HepG2 (cell line): ENCODE data around the gene GRPEL2. TPM values are rescaled to one million over a fixed set of nuclear protein-coding genes. Genes with fewer than 3 reads are reported as not detected.

ENCODE experiments used
- ATAC-seq: fragments of 200-7000 bp; cut with Tn5 transposase; 3 replicates; pipeline ENCODE4 v1.9.1; 2020; ENCODE audit warnings: mild to moderate bottlenecking, moderate library complexity
- BruUV-seq: library from RNA; stranded (reverse); fragments of 400-500 nt; replicated peaks from 2 replicates; lab custom pipeline; 2021; lab: Mats Ljungman, UMichigan
- CTCF ChIA-PET: fragments of 300-600 bp; formaldehyde crosslinking; extraction: SDS; loops from one replicate; lab custom pipeline; 2021; ENCODE audit warnings: low total read pairs, inconsistent platforms, low intra/inter-chr PET ratio; lab: Yijun Ruan, JAX
- POLR2A ChIA-PET: fragments of 350-600 bp; sonication (Branson Sonifier 250); formaldehyde crosslinking; loops from one replicate; lab custom pipeline; 2020; ENCODE audit warnings: antibody characterized with exemption, inconsistent platforms; lab: Yijun Ruan, JAX
- DNase-seq: peaks from one replicate; pipeline ENCODE4 v3.0.0-alpha.2; 2015; ENCODE audit warnings: low spot score
- FAIRE-seq: peaks from 3 replicates; lab custom pipeline; 2011; peaks lifted over from hg19 to GRCh38; lab: Jason Lieb, UNC
- H2AFZ ChIP-seq: one replicate; pipeline ENCODE4 v1.6.1; 2011; ENCODE audit warnings: low read length, inconsistent platforms
- H3K27ac ChIP-seq: fragments of 300-600 bp; 3 replicates; pipeline ENCODE4 v1.8.0; 2011; ENCODE audit warnings: mixed run types, mild to moderate bottlenecking, mixed read lengths, low read length, inconsistent platforms; ENCODE audit not compliant: insufficient read depth; ENCODE audit errors: extremely low read length
- H3K27me3 ChIP-seq, 2 experiments: fragments of 200-600 bp in 1 of 2; 2 replicates in 1 of 2; 3 replicates in 1 of 2; pipeline versions ENCODE4 v1.6.0 to v1.8.0; 2011; ENCODE audit warnings: low read length in 2 of 2, mild to moderate bottlenecking in 2 of 2, moderate library complexity in 2 of 2, inconsistent platforms in 1 of 2; ENCODE audit not compliant: insufficient read depth in 2 of 2, control insufficient read depth in 1 of 2
- H3K36me3 ChIP-seq, 2 experiments: fragments of 200-600 bp in 1 of 2; replicated peaks in 1 of 2; 2 replicates in 1 of 2; 3 replicates in 1 of 2; pipeline versions ENCODE4 v1.5.1 to v1.8.0; 2011; ENCODE audit warnings: low read length in 2 of 2, inconsistent platforms in 1 of 2; ENCODE audit not compliant: insufficient read depth in 2 of 2, control insufficient read depth in 1 of 2
- H3K4me1 ChIP-seq: 2 replicates; pipeline ENCODE4 v1.5.1; 2012; ENCODE audit warnings: low read length, inconsistent platforms; ENCODE audit not compliant: insufficient read depth
- H3K4me2 ChIP-seq: 2 replicates; pipeline ENCODE4 v1.6.0; 2011; ENCODE audit warnings: low read depth, low read length, inconsistent platforms
- H3K4me3 ChIP-seq, 3 experiments: fragments of 200-600 bp in 1 of 3; sonication (generic), shearing (Covaris generic) in 1 of 3; replicated peaks in 1 of 3; 2 replicates each; pipeline ENCODE4 v1.5.1; 2011 to 2016; ENCODE audit warnings: low read length in 3 of 3, inconsistent platforms in 2 of 3, low read depth in 2 of 3, mild to moderate bottlenecking in 2 of 3, control low read depth in 1 of 3, mixed read lengths in 1 of 3; ENCODE audit not compliant: insufficient read depth in 1 of 3
- H3K79me2 ChIP-seq: one replicate; pipeline ENCODE4 v1.6.1; 2011; ENCODE audit warnings: low read length, inconsistent platforms; ENCODE audit not compliant: insufficient read depth
- H3K9ac ChIP-seq: 2 replicates; pipeline ENCODE4 v1.6.0; 2011; ENCODE audit warnings: mild to moderate bottlenecking, low read depth, low read length, inconsistent platforms; ENCODE audit not compliant: insufficient read depth
- H3K9me3 ChIP-seq: 2 replicates; pipeline ENCODE4 v1.5.1; 2012; ENCODE audit warnings: mild to moderate bottlenecking, low read length
- H4K20me1 ChIP-seq: 2 replicates; pipeline ENCODE4 v1.6.0; 2011; ENCODE audit warnings: inconsistent platforms, mild to moderate bottlenecking, low read length, moderate library complexity; ENCODE audit not compliant: insufficient read depth
- HNF4A ChIP-seq: sonication (generic); formaldehyde crosslinking; IDR thresholded peaks from 2 replicates; pipeline ENCODE4 v1.4.0; 2020; ENCODE audit warnings: missing genetic modification reagents
- HNRNPK ChIP-seq: fragments of 200-400 bp; formaldehyde crosslinking; IDR thresholded peaks from 2 replicates; pipeline ENCODE4 v1.6.1; 2018; ENCODE audit warnings: low read length, low read depth, moderate library complexity, mild to moderate bottlenecking; ENCODE audit not compliant: poor library complexity, severe bottlenecking
- KAT8 ChIP-seq: IDR thresholded peaks from 2 replicates; pipeline ENCODE4 v1.6.1; 2016; ENCODE audit warnings: missing genetic modification reagents, missing compliant biosample characterization
- KMT2A ChIP-seq: sonication (generic); formaldehyde crosslinking; IDR thresholded peaks from 2 replicates; pipeline ENCODE4 v1.4.0; 2020; ENCODE audit warnings: missing genetic modification reagents
- SMYD3 ChIP-seq: sonication (generic); formaldehyde crosslinking; IDR thresholded peaks from 2 replicates; pipeline ENCODE4 v1.8.1; 2023; ENCODE audit warnings: mild to moderate bottlenecking, missing genetic modification reagents
- ZBED4 ChIP-seq: sonication (generic); formaldehyde crosslinking; IDR thresholded peaks from 2 replicates; pipeline ENCODE4 v1.4.0; 2020; ENCODE audit warnings: missing genetic modification reagents, borderline replicate concordance
- ZBTB33 ChIP-seq: sonication (generic); formaldehyde crosslinking; IDR thresholded peaks from 2 replicates; pipeline ENCODE4 v1.4.0; 2020; ENCODE audit warnings: missing genetic modification reagents
- ZNF660 ChIP-seq: sonication (generic); formaldehyde crosslinking; IDR thresholded peaks from 2 replicates; pipeline ENCODE4 v1.5.1; 2020; ENCODE audit warnings: mild to moderate bottlenecking, low read depth, missing genetic modification reagents, borderline replicate concordance
- ZNF800 ChIP-seq: sonication (generic); formaldehyde crosslinking; IDR thresholded peaks from 2 replicates; pipeline ENCODE4 v1.4.0; 2020; ENCODE audit warnings: missing genetic modification reagents
- WGBS: methylation state at CpG from one replicate; pipeline ENCODE4 v1.1.6; 2017; ENCODE audit warnings: low lambda C conversion rate; 5-methylcytosine and 5-hydroxymethylcytosine counted together
- in situ Hi-C: cut with HindIII; loops from 2 replicates; pipeline ENCODE4 v1.10.0; 2017; ENCODE audit warnings: low pct_unique_long_range_greater_than_20kb; ENCODE audit not compliant: extremely low pct_ligation_motif_present
- intact Hi-C: fragments of 100-400 bp; cut with micrococcal nuclease; formaldehyde crosslinking; loops from one replicate; pipeline ENCODE4 v1.10.0; 2022; ENCODE audit not compliant: unreplicated experiment
- polyA plus RNA-seq, 8 experiments: library from polyadenylated mRNA; depleted of rRNA in 3 of 8; stranded (reverse) in 7 of 8; unstranded in 1 of 8; fragments of >200 nt; fragmentation: Illumina TruSeq in 4 of 8; extraction: Trizol in 4 of 8; gene quantifications; 2 replicates each; pipeline versions ENCODE4 v1.2.1 to v1.2.3, GENCODE V29; 2011 to 2016; ENCODE audit warnings: low read depth in 4 of 8, missing spikeins in 1 of 8, mixed read lengths in 1 of 8; ENCODE audit not compliant: insufficient read depth in 1 of 8
- total RNA-seq, 5 experiments: library from RNA; depleted of rRNA; stranded (reverse); fragments of >200 nt; fragmentation: Illumina TruSeq; extraction: Trizol; gene quantifications; 2 replicates each; pipeline ENCODE4 v1.2.3, GENCODE V29; 2016; ENCODE audit warnings: low read depth in 1 of 5

The GRPEL2 gene
- total and polyA plus RNA-seq, 2 of the 13 experiments (the other 11 are each of a cell fraction or from before 2014, with no cell fraction given): 13.1 to 16.6 TPM

- Histone ChIP-seq H3K4me2 (no peak overlapping the region), H3K36me3 (no peaks in the 10 kb centered on the region), H3K4me1 (peaks cover 32% of the 10 kb centered on the region), H3K4me3 (no peak overlapping the region), H2AFZ (no peak overlapping the region), H3K79me2 (no peaks in the 10 kb centered on the region), H3K27me3 (0 out of 5 replicates have a peak, but pooled peaks cover 0 to 1% of the 10 kb centered on the region in 2 experiments), H3K9me3 (no peaks in the 10 kb centered on the region), H3K27ac (no peak overlapping the region), H4K20me1 (no peaks in the 10 kb centered on the region), H3K9ac (no peak overlapping the region)
- intact Hi-C loops: no loop called here
- POLR2A ChIA-PET: no interaction called here
- DNase-seq: no peak
- in situ Hi-C loops: no loop called here
- no TSS peak for BruUV-seq
- ATAC-seq: peak; percentile 54; the same call in 1 of the 3 replicates
- CTCF ChIA-PET: no interaction called here
- TF ChIP-seq ZBTB33 (CRISPR knock-in tag) (peak; percentile 56; the same call in 1 of the 2 replicates), SMYD3 (CRISPR knock-in tag) (no peak), HNF4A (CRISPR knock-in tag) (peak; percentile 54), KMT2A (CRISPR knock-in tag) (no peak)
- WGBS: 76% methylated on average over 5 of the region's 5 CpGs
- FAIRE-seq: no peak
These were observed 17.1 kb upstream of the GRPEL2 start for GRCh38 chr5:149328177-149328576.

GRCh38 chr5:149333711-149334443, 11.4 kb upstream of the GRPEL2 start:
- no peak for FAIRE-seq
- peaks cover 11% of the 10 kb centered on the region for H3K4me1 ChIP-seq
- H3K36me3 ChIP-seq: no peaks in the 10 kb centered on the region
- POLR2A ChIA-PET: interaction anchor here (1.3 kb wide), 1 partner anchor 11 kb away, joined by 3 read pairs; the partner anchor contains the start of gene GRPEL2
- H3K27me3 ChIP-seq: 0 out of 5 replicates have a peak, but pooled peaks cover 0 to 1% of the 10 kb centered on the region in 2 experiments
- no peak overlapping the region for H3K4me2 ChIP-seq
- H3K79me2 ChIP-seq: no peaks in the 10 kb centered on the region
- no peak overlapping the region for H3K4me3 ChIP-seq
- H4K20me1 ChIP-seq: no peaks in the 10 kb centered on the region
- no TSS peak for BruUV-seq
- no peak for ATAC-seq
- CTCF ChIA-PET: no interaction called here
- H3K9me3 ChIP-seq: no peaks in the 10 kb centered on the region
- no peak overlapping the region for H2AFZ ChIP-seq
- intact Hi-C loops: no loop called here
- DNase-seq: no peak
- in situ Hi-C loops: no loop called here
- 81% methylated on average over 2 of the region's 2 CpGs for WGBS
- H3K9ac ChIP-seq: no peak overlapping the region
- no peak overlapping the region for H3K27ac ChIP-seq
- TF ChIP-seq HNRNPK: no peak
- no peak for TF ChIP-seq ZNF660 (CRISPR knock-in tag)
- TF ChIP-seq ZBED4 (CRISPR knock-in tag): no peak
- no peak for TF ChIP-seq KAT8 (CRISPR knock-in tag)
- no peak for TF ChIP-seq ZNF800 (CRISPR knock-in tag)
